Activated T-cell treated with anti-CD3 and anti-CD28 coated beads for 24 hours (primary cell): ENCODE measurements around the gene GPR179.

ENCODE experiments used
- DNase-seq: peaks from one replicate; pipeline ENCODE4 v3.0.0-alpha.2; 2020; ENCODE audit warnings: low read depth

Gene GPR179

GRCh38 chr17:38345743-38346142 is 2.0 kb upstream of the GPR179 start:
- DNase-seq = no peak

GRCh38 chr17:38344420-38344745 is 627 bp upstream of the GPR179 start:
- DNase-seq = no peak

GRCh38 chr17:38342886-38343607 is 709 bp downstream of the GPR179 start:
- DNase-seq = no peak

GRCh38 chr17:38341035-38341721 is 2.6 kb downstream of the GPR179 start:
- DNase-seq = no peak

GRCh38 chr17:38339891-38340290 is 3.9 kb downstream of the GPR179 start:
- no peak for DNase-seq

GRCh38 chr17:38338535-38338934 is 5.2 kb downstream of the GPR179 start:
- DNase-seq = no peak

- no peak for DNase-seq
Observed at GRCh38 chr17:38338053-38338452, 5.7 kb downstream of the GPR179 start.

GRCh38 chr17:38336838-38337237 is 6.9 kb downstream of the GPR179 start:
- no peak for DNase-seq

GRCh38 chr17:38334480-38335364 is 9.0 kb downstream of the GPR179 start:
- DNase-seq = no peak

GRCh38 chr17:38333635-38334295 is 10.0 kb downstream of the GPR179 start:
- DNase-seq = peak; percentile 17

- DNase-seq = no peak
Observed at GRCh38 chr17:38332735-38333134, 11.0 kb downstream of the GPR179 start.

GRCh38 chr17:38330941-38331411 is 12.8 kb downstream of the GPR179 start:
- DNase-seq = no peak

- DNase-seq = no peak
Observed at GRCh38 chr17:38329808-38330730, 13.7 kb downstream of the GPR179 start.

GRCh38 chr17:38329284-38329683 is 14.5 kb downstream of the GPR179 start:
- DNase-seq = no peak

GRCh38 chr17:38328620-38329019 is 15.1 kb downstream of the GPR179 start:
- no peak for DNase-seq

GRCh38 chr17:38327936-38328335 is 15.8 kb downstream of the GPR179 start:
- no peak for DNase-seq

GRCh38 chr17:38326996-38327792 is 16.6 kb downstream of the GPR179 start:
- no peak for DNase-seq

- no peak for DNase-seq
Observed at GRCh38 chr17:38325221-38325851, 18.4 kb downstream of the GPR179 start.

GRCh38 chr17:38324772-38325171 is 19.0 kb downstream of the GPR179 start:
- no peak for DNase-seq
